RWPE2 (cell line): ENCODE measurements around the gene CD200.
A peak's percentile ranks its signal among the peaks of the same experiment; 100 is the strongest.

Source experiments
- ATAC-seq: fragments of 200-7000 bp; cut with Tn5 transposase; 3 replicates; pipeline ENCODE4 v1.9.1; 2021; ENCODE audit warnings: low read depth
- DNase-seq: peaks from one replicate; pipeline ENCODE4 v3.0.0-alpha.2; 2020; ENCODE audit warnings: low spot score
- H3K27ac ChIP-seq: fragments of 450-650 bp; 2 replicates; pipeline ENCODE4 v1.5.1; 2017; ENCODE audit warnings: mild to moderate bottlenecking; ENCODE audit not compliant: poor library complexity, severe bottlenecking
- H3K27me3 ChIP-seq: fragments of 250-450 bp; sonication (Bioruptor Pico); 2 replicates; pipeline ENCODE4 v1.5.1; 2021; ENCODE audit warnings: mild to moderate bottlenecking, moderate library complexity; ENCODE audit not compliant: insufficient read depth, poor library complexity, severe bottlenecking
- H3K36me3 ChIP-seq: fragments of 250-450 bp; sonication (Bioruptor Pico); 2 replicates; pipeline ENCODE4 v1.5.1; 2020; ENCODE audit warnings: low read depth, mild to moderate bottlenecking, moderate library complexity
- H3K4me1 ChIP-seq: fragments of 250-450 bp; sonication (Bioruptor Pico); 2 replicates; pipeline ENCODE4 v1.5.1; 2021; ENCODE audit warnings: mild to moderate bottlenecking, moderate library complexity; ENCODE audit not compliant: insufficient read depth, poor library complexity, severe bottlenecking
- H3K4me3 ChIP-seq: fragments of 250-450 bp; sonication (Bioruptor Pico); 2 replicates; pipeline ENCODE4 v1.5.1; 2021; ENCODE audit warnings: mild to moderate bottlenecking, moderate library complexity; ENCODE audit not compliant: severe bottlenecking
- H3K9me3 ChIP-seq: fragments of 250-450 bp; sonication (Bioruptor Pico); 2 replicates; pipeline ENCODE4 v1.5.1; 2021; ENCODE audit warnings: mild to moderate bottlenecking, moderate library complexity; ENCODE audit not compliant: severe bottlenecking
- CTCF ChIP-seq: fragments of 450-650 bp; IDR thresholded peaks from one replicate; pipeline ENCODE4 v1.5.1; 2017; ENCODE audit warnings: mild to moderate bottlenecking, moderate library complexity; ENCODE audit not compliant: poor library complexity, severe bottlenecking

The CD200 gene

GRCh38 chr3:112331851-112332250 is 1.1 kb upstream of the CD200 start:
- Histone ChIP-seq H3K4me3 (no peak overlapping the region), H3K9me3 (no peaks in the 10 kb centered on the region), H3K36me3 (no peaks in the 10 kb centered on the region), H3K4me1 (no peaks in the 10 kb centered on the region), H3K27me3 (no peaks in the 10 kb centered on the region), H3K27ac (no peak overlapping the region)
- no peak for TF ChIP-seq CTCF
- no peak for ATAC-seq
- no peak for DNase-seq

- DNase-seq (no peak), ATAC-seq (peak; percentile 41; the same call in 2 of the 3 replicates)
- H3K4me1 ChIP-seq, result no peaks in the 10 kb centered on the region
- H3K4me3 ChIP-seq, result peak overlapping the region; percentile 31
- H3K27ac ChIP-seq, result no peak overlapping the region
- no peaks in the 10 kb centered on the region for H3K9me3 ChIP-seq
- H3K27me3 ChIP-seq, result no peaks in the 10 kb centered on the region
- no peak for TF ChIP-seq CTCF
- H3K36me3 ChIP-seq, result no peaks in the 10 kb centered on the region
Measured at GRCh38 chr3:112333381-112334317, 693 bp downstream of the CD200 start.

- ATAC-seq (no peak), DNase-seq (no peak)
- H3K4me3 ChIP-seq, result no peak overlapping the region
- no peaks in the 10 kb centered on the region for H3K9me3 ChIP-seq
- H3K27me3 ChIP-seq, result no peaks in the 10 kb centered on the region
- no peaks in the 10 kb centered on the region for H3K36me3 ChIP-seq
- H3K4me1 ChIP-seq, result no peaks in the 10 kb centered on the region
- no peak for TF ChIP-seq CTCF
- no peak overlapping the region for H3K27ac ChIP-seq
Measured at GRCh38 chr3:112334691-112335433, 1.9 kb downstream of the CD200 start.

GRCh38 chr3:112335434-112335781 is 2.5 kb downstream of the CD200 start:
- no peaks in the 10 kb centered on the region for H3K4me1 ChIP-seq
- TF ChIP-seq CTCF, result no peak
- no peak overlapping the region for H3K4me3 ChIP-seq
- no peaks in the 10 kb centered on the region for H3K27me3 ChIP-seq
- no peaks in the 10 kb centered on the region for H3K9me3 ChIP-seq
- H3K36me3 ChIP-seq, result no peaks in the 10 kb centered on the region
- DNase-seq (no peak), ATAC-seq (no peak)
- no peak overlapping the region for H3K27ac ChIP-seq
